ENCODE measurements around the gene PTCH1. TPM values are rescaled to one million over a fixed set of nuclear protein-coding genes. Genes with fewer than 3 reads are reported as not detected.

The PTCH1 gene
- total RNA-seq, 1 donor from 2014 or later = 81.0 TPM

DNA sequence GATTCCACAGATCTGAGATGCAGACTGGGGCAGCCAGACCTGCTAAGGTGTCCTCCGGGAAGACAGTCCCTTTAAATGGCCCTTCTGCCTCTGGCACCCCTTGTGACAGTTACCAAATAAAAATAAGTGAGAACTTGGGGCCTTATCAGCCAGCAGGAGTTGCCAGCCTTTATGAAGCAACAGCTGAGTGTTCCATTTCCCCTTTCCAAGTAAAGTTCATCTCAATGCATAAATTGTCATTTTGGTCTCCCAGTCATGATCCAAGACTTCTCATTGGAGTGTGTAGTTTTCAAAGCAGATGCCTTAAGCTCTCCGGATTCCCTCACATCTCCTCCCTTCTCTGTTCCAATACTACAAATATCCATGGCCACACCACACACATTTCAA lies 4.1 kb downstream of the PTCH1 start:
- DNase-seq (ENCODE audit: low spot score) = no peak

GRCh38 chr9:95511952-95512708 lies 4.6 kb downstream of the PTCH1 start:
- DNase-seq (ENCODE audit: low spot score) = no peak

- no peak for DNase-seq (ENCODE audit: low spot score)
Measured at GRCh38 chr9:95511616-95511931, 5.2 kb downstream of the PTCH1 start.

DNA sequence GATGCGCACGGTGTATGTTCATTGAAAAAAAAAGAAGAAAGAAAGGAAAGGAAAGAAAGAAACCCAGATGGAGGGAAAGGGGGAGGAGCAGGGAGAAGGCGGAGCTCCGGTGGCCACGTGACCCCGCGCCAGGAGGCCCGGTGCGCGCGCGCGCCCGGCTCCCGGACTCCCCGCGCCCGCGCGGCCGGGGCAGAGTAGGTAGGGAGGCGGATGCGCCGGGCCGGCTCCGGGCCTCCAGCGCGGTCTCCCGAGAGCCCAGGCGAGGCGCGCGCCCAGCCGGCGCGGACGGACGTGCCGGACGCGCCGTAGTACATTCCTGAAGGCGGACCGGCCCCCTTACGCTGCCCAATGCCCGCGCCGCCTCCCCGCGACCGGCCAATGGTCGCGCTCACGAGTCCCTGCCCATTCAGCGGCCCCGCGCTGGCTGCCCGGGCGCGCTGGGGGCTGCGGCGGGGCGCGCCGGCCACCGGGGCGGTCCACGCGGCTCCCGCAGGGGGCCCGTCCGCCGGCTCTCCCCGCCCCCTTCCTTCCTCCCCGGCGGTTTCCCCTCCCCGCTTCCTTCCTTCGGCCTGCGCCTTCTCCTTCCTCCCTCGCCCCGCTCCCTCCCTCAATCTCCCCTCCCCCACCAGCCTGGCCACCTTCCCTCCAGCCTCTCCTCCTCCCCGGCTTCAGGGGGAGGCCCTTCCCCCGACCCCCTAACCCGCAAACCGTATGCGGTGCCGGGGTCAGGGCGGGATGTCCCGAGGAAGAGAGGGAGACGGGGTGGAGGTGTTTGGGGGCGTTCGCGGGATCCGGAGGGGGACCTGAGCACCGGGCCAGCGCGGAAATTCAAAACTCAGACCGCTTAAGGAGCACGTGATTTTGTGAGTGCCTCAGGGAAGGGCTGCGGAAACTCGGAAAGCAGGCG lies 5.8 kb downstream of the PTCH1 start:
- peak; percentile 92 for DNase-seq (ENCODE audit: low spot score)

GRCh38 chr9:95509851-95510708 lies 6.7 kb downstream of the PTCH1 start:
- DNase-seq (ENCODE audit: low spot score) = no peak

DNA sequence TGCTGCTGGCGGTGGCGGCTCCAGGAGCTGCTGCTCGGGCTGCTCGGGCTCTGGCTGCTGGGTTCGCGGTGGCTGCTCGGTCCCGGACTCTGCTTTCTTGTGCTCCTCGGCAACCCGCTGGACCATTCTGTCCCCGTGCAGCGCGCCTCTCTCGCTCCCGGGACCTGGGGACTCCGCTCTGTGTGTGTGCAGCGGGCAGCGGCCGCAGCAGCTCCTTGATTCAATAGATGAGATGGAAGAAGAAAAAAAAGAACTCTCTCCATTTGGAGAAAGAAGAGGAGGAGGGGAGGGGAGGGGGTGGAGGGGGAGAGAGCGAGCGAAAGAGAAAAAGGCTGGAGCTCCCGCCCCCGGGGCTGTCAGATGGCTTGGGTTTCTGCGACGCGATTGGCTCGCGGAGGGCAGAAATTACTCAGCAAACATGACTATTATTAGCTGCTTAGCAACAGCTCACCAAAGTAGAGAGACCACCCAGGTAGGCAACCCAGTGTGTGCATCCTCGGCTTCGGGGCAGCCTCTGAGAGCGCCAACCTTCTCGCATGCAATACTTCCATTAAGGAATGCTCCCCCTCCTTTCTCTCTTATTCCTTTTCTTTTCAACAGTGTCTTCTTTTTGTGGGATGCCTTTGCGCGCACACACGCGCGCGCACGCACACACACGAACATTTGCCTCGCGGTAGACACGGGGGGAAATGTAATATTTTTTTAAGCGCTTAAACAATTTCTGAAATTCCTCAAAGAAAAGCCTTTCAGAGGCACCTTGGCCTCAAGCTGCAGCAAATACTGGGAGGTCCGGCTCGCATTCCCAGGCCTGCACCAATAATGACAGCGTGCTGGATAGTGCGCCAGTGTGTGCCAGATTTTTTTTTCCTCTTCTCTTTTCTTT lies 7.6 kb downstream of the PTCH1 start:
- peak; percentile 88 for DNase-seq (ENCODE audit: low spot score)

GRCh38 chr9:95508242-95508967 lies 8.4 kb downstream of the PTCH1 start:
- DNase-seq (ENCODE audit: low spot score) = no peak

GRCh38 chr9:95507464-95508241 lies 9.1 kb downstream of the PTCH1 start:
- no peak for DNase-seq (ENCODE audit: low spot score)

GRCh38 chr9:95506678-95507463 lies 9.9 kb downstream of the PTCH1 start:
- no peak for DNase-seq (ENCODE audit: low spot score)

DNA sequence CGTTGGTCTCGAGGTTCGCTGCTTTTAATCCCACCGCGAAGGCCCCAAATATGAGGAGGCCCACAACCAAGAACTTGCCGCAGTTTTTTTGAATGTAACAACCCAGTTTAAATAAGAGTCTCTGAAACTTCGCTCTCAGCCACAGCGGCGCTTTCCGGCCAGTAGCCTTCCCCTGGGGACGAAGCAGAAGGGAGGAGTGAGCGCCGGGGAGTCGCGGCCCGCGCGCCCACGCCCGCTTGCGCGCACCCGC lies 10.4 kb downstream of the PTCH1 start:
- DNase-seq (ENCODE audit: low spot score) = no peak

- peak; percentile 68 for DNase-seq (ENCODE audit: low spot score)
Measured at GRCh38 chr9:95505717-95506427, 10.9 kb downstream of the PTCH1 start.

DNA sequence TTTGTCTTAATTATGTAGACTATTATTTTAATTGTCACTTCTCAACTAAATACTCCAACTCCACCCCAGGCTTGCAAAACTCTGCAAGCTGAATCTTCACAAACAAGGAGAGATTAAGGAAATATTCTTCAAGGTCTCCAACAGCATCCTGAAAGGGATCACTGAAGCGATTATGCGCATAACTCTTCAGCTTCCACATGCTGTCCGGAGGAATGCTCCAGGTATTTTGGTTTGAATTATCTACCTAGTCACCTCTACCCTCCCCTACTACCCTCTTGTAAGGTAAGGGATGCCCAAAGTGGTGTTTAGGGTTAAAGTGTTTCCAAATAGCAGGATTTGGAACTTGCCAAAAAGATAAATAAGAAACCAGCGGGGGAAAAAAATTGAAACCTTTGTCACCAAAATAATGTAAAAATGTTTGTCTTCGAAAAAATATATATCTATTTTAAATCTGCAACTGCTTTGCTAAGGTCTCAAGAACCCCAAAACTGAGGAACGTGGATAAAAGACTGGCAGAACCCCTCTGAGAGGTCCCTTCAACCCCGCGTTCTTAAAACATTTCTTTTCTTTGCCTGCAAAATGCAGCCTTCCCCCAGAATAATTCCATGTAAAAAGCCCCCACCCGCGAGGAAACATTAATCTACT lies 11.6 kb downstream of the PTCH1 start:
- no peak for DNase-seq (ENCODE audit: low spot score)

- peak; percentile 67 for DNase-seq (ENCODE audit: low spot score)
Measured at GRCh38 chr9:95504053-95504963, 12.5 kb downstream of the PTCH1 start.

DNA sequence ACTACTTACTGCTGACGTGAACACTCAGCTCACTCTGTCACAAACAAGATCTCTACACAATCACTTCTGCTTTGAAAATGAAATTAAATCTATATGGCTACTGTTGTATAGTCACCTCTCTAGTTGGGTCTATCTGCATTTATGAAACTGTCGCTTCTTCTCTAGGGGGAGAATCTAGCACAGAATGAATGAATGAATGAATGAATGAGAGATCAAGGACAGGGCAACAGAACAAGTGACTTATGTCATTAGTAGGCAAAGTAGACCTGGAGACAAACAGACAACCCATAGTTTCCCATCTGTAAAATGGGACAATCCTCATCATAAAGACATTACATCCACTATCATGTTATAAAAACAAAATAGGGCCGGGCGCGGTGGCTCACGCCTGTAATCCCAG lies 13.4 kb downstream of the PTCH1 start:
- no peak for DNase-seq (ENCODE audit: low spot score)

DNA sequence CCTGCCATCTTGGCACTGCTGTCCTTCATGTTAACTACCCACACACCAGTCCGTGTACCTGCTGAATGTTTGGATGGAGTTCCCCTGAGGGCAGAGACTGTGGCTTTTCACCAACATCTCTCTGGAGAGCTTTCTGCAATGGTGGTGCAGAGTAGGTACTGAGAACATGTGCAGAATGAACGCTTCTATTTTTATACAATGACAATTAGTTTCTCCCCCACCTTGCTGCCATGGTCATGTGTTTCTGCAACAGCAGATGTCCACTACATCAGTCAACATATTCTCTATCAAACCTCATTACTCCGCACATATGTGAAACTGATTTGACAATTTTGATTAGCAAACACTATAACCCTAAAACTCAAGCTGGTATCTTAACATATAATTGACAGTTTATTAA lies 14.5 kb downstream of the PTCH1 start:
- no peak for DNase-seq (ENCODE audit: low spot score)

DNA sequence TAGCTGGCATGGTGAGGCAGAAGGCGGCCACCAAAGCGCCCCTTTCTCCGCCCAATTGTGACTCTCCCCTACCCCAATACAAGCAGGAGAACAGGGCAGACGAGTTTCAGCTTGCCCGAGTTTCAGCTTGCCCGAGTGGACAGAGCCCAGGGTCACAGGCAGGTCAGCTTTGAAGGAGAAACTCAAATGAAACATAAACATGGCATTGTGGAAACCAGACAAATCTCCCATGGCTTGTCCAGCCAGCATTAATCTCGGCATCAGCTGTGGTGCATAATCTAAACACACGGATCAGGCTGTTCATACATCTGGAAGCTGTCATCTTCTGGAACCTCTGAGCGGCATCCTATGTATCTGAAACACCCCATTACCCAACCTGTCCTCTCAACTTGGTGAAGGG lies 16.9 kb downstream of the PTCH1 start:
- DNase-seq (ENCODE audit: low spot score) = no peak

Measured in ureter (tissue), 1 donor.